Measurements from ENCODE around the gene CRTC1. TPM values are rescaled to one million over a fixed set of nuclear protein-coding genes. Genes with fewer than 3 reads are reported as not detected.
"Not testable (repeated sequence)": the region's sequence is repeated elsewhere in the genome, so short reads cannot be mapped to it uniquely, and the experiment has no call there.

CRTC1 gene
- total RNA-seq, 1 donor, result 2.4 TPM

DNA sequence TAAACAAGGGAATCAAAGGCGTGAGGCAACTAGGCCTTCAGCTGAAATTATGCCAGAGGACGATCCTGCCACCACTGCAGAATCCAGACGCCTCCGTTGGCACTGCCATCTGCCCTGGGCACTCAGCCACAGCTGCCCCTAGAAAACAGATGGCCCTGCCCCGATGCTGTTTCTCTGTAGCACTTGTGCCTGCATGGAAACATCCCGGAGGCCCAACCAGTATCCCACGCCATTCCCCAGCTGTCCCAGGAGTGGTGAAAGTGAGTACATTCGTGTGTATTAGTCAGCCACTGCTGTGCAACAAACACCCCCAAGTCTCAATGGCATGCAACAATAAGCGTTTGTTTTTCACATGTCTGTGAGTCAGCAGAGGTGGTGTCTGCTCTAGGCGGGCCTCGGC lies 8.9 kb upstream of the CRTC1 start:
- DNase-seq (ENCODE audit: low read depth), result no peak
- TF ChIP-seq, protein P1, sequence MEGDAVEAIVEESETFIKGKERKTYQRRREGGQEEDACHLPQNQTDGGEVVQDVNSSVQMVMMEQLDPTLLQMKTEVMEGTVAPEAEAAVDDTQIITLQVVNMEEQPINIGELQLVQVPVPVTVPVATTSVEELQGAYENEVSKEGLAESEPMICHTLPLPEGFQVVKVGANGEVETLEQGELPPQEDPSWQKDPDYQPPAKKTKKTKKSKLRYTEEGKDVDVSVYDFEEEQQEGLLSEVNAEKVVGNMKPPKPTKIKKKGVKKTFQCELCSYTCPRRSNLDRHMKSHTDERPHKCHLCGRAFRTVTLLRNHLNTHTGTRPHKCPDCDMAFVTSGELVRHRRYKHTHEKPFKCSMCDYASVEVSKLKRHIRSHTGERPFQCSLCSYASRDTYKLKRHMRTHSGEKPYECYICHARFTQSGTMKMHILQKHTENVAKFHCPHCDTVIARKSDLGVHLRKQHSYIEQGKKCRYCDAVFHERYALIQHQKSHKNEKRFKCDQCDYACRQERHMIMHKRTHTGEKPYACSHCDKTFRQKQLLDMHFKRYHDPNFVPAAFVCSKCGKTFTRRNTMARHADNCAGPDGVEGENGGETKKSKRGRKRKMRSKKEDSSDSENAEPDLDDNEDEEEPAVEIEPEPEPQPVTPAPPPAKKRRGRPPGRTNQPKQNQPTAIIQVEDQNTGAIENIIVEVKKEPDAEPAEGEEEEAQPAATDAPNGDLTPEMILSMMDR (IDR thresholded peaks at IDR 0.05; ENCODE audit: insufficient read depth, low read length), result no peak
- H3K4me3 ChIP-seq (ENCODE audit: low read depth, low read length), result no peak overlapping the region

DNA sequence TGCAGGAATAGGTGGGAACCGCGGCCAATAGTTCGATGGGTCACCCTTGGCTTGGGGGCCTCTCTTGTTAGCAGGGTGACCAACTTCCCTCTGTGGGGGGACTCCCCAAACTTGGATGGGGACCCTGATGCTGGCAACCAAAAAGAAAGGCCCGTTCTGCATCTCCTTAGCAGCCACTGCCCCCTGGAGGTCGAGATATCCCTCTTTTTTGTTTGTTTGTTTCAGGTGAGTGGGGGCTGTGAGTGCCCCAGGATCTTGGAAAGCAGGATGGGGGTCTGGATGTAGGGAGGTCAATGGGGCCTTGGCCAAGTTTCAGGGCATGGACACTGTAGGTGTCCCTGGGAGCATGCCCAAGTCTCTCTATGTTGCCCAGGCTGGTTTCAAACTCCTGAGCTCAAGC lies 7.7 kb upstream of the CRTC1 start:
- TF ChIP-seq, protein P1 (IDR thresholded peaks at IDR 0.05; ENCODE audit: insufficient read depth, low read length), result peak; percentile 50
- DNase-seq (ENCODE audit: low read depth), result no peak

DNA sequence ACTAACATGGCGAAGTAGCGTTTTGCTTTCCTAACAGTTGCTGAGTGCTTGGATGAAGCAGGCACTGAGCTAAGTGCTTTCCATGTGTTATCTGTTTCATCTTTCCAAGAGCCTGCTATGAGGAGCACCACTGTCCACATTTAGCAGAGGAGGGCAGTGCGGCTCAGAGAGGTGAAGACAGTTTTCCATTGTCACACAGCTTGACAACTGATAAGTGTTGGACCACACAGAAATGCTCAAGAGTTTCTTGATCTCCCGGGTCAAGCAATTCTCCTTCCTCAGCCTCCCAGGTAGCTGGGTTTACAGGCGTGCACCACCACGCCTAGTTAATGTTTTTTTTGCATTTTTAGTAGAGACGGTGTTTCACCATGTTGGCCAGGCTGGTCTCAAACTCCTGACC lies 6.8 kb upstream of the CRTC1 start:
- TF ChIP-seq, protein P1 (IDR thresholded peaks at IDR 0.05; ENCODE audit: insufficient read depth, low read length), result no peak
- H3K4me3 ChIP-seq (ENCODE audit: low read depth, low read length), result no peak overlapping the region
- DNase-seq (ENCODE audit: low read depth), result no peak

More for the DNA sequence above, 7.7 kb upstream of the CRTC1 start:
- H3K4me3 ChIP-seq (ENCODE audit: low read depth, low read length), result no peak overlapping the region

DNA sequence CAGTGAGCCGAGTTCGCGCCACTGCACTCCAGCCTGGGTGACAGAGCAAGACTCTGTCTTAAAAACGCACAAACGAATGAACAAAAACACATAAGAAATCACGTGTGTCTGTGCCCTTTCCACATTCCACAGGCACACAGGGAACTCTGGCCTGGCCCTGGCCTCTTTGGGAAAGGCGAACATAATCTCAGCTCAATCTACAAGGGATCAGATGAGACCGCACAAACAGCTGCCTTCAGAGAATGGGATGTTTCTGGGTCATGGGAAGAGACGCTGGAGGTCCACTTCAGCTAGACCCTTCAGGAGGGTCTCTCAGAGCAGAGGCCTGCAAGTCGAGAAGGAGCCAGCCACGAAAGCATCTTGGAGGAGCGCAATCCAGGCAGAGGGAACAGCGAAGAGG lies 6.3 kb upstream of the CRTC1 start:
- TF ChIP-seq, protein P1 (IDR thresholded peaks at IDR 0.05; ENCODE audit: insufficient read depth, low read length), result no peak
- no peak overlapping the region for H3K4me3 ChIP-seq (ENCODE audit: low read depth, low read length)
- DNase-seq (ENCODE audit: low read depth), result no peak

DNA sequence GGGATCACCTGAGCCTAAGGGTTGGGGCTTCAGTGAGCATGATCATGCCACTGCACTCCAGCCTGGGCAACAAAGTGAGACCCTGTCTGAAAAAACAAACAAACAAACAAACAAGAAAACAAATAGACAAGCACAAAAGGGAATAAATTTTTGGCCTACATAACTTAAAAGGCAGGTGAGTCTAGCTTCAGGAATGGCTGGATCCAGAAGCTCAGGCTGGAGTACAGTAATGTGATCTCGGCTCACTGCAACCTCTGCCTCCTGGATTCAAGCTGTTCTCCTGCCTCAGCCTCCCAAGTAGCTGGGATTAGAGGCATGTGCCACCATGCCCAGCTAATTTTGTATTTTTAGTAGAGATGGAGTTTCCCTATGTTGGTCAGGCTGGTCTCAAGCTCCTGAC lies 3.3 kb upstream of the CRTC1 start:
- H3K4me3 ChIP-seq (ENCODE audit: low read depth, low read length), result not testable (repeated sequence)

DNA sequence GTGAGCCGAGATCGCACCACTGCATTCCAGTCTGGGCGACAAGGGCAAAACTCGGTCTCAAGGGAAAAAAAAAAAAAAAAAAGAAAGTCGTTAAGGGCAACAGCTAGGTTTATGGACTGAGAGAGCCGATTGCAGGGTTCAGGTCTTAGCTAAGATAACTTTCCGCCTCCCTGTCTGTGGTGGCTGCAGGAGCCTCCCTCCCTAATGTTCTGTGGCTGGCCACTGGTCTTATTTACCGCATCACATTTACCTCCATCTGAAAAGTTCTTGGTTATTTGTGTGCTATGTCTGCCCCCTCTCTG lies 722 bp upstream of the CRTC1 start:
- TF ChIP-seq, protein P1 (IDR thresholded peaks at IDR 0.05; ENCODE audit: insufficient read depth, low read length), result no peak
- DNase-seq (ENCODE audit: low read depth), result no peak
- peak overlapping the region; percentile 65 for H3K4me3 ChIP-seq (ENCODE audit: low read depth, low read length)

More for the DNA sequence above, 3.3 kb upstream of the CRTC1 start:
- not testable (repeated sequence) for DNase-seq (ENCODE audit: low read depth)

DNA sequence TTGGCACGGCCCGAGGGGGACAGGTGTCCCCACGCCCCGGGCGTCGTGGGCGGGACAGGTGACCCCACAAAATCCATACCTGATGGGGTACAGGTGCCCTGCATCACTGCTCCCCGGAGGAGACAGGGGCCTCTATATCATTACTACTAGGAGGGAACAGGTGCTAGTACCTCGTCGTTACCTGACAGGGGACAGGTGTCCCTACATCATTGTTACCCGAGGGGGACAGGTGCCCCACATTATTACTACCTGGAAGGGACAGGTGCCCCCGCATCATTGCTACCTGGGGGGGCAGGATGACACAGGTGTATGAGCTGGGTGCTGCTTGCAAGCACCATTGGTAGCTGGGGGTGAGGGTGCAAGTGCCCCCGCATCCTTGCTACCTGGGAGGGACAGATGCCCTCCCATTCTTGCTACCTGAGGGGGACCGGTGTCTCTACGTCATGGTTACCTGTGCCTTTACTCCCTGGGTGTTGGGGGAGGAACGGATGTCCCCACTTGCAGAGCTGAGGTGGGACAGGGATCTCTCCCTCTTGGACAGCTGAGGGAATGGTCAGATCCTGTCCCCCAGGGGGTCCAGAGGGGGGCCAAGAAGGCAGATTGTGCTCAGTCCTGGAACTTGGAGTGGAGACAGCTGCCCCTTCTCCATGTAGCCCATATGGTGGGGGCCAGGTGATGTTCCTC lies 620 bp downstream of the CRTC1 start:
- H3K4me3 ChIP-seq (ENCODE audit: low read depth, low read length), result peak overlapping the region; percentile 84
- TF ChIP-seq, protein P1 (IDR thresholded peaks at IDR 0.05; ENCODE audit: insufficient read depth, low read length), result no peak
- no peak for DNase-seq (ENCODE audit: low read depth)

All from fibroblast of the aortic adventitia (primary cell).